ENCODE results near the gene TOM1L2. TPM values are rescaled to one million over a fixed set of nuclear protein-coding genes. Genes with fewer than 3 reads are reported as not detected.

TOM1L2 gene
- total RNA-seq, 2 donors from 2014 or later, result 47.6 to 68.7 TPM

- no peaks in the 10 kb centered on the region for H3K36me3 ChIP-seq
- TF ChIP-seq, protein P1, sequence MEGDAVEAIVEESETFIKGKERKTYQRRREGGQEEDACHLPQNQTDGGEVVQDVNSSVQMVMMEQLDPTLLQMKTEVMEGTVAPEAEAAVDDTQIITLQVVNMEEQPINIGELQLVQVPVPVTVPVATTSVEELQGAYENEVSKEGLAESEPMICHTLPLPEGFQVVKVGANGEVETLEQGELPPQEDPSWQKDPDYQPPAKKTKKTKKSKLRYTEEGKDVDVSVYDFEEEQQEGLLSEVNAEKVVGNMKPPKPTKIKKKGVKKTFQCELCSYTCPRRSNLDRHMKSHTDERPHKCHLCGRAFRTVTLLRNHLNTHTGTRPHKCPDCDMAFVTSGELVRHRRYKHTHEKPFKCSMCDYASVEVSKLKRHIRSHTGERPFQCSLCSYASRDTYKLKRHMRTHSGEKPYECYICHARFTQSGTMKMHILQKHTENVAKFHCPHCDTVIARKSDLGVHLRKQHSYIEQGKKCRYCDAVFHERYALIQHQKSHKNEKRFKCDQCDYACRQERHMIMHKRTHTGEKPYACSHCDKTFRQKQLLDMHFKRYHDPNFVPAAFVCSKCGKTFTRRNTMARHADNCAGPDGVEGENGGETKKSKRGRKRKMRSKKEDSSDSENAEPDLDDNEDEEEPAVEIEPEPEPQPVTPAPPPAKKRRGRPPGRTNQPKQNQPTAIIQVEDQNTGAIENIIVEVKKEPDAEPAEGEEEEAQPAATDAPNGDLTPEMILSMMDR (IDR thresholded peaks at IDR 0.05), result no peak
- DNase-seq, result no peak
- H3K27me3 ChIP-seq, result no peaks in the 10 kb centered on the region
- intact Hi-C loops (cut with DNase I), result no loop called here
- H3K4me1 ChIP-seq, result no peaks in the 10 kb centered on the region
- no peak overlapping the region for H3K4me3 ChIP-seq
- H3K27ac ChIP-seq, result no peak overlapping the region
- H3K9ac ChIP-seq (ENCODE audit: low read depth in 2 of 2, low read length in 2 of 2), result no peak overlapping the region
- H3K9me3 ChIP-seq, result no peaks in the 10 kb centered on the region
These were observed 37.6 kb upstream of the TOM1L2 start for GRCh38 chr17:18009609-18010420.

DNA sequence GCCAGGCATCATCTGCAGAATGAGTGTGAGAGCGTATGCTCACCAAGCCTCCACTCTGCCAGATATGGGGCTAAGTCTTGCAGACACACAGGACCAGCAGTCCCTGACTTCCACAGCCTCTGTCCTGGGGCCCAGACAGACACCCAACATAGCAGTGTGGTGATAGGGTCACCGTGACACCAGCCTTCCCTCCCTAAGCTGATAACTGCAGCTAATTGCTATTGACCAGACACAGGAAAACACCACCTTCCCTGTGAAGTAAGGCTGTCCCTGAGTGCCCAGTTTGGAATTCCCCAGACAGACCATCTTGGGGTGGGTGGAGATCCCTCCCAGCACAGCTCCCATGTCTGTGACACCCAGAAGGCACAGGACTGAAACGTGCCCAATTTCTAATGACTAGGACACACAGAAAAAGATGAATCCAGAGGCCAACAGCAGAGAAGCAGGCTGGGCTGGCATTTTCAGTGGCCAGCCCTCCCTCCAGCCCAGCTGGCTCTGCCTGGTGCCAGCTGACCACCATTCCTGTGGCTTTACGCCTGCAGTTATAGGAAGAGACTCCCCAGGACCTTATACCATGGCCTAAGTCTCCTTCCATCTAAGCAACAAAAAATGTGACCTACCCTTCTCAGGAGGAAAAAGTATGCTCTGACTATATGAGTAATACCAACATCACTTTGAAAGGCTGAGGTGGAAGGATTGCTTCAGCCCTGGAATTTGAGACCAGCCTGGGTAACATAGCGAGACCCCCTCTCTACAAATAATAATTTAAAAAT lies 36.5 kb upstream of the TOM1L2 start:
- no peaks in the 10 kb centered on the region for H3K36me3 ChIP-seq
- no peak overlapping the region for H3K4me3 ChIP-seq
- H3K9ac ChIP-seq (ENCODE audit: low read depth in 2 of 2, low read length in 2 of 2), result no peak overlapping the region
- no peaks in the 10 kb centered on the region for H3K27me3 ChIP-seq
- H3K27ac ChIP-seq, result no peak overlapping the region
- TF ChIP-seq, protein P1 (IDR thresholded peaks at IDR 0.05), result no peak
- DNase-seq, result no peak
- H3K9me3 ChIP-seq, result no peaks in the 10 kb centered on the region
- H3K4me1 ChIP-seq, result no peaks in the 10 kb centered on the region
- intact Hi-C loops (cut with DNase I), result no loop called here

DNA sequence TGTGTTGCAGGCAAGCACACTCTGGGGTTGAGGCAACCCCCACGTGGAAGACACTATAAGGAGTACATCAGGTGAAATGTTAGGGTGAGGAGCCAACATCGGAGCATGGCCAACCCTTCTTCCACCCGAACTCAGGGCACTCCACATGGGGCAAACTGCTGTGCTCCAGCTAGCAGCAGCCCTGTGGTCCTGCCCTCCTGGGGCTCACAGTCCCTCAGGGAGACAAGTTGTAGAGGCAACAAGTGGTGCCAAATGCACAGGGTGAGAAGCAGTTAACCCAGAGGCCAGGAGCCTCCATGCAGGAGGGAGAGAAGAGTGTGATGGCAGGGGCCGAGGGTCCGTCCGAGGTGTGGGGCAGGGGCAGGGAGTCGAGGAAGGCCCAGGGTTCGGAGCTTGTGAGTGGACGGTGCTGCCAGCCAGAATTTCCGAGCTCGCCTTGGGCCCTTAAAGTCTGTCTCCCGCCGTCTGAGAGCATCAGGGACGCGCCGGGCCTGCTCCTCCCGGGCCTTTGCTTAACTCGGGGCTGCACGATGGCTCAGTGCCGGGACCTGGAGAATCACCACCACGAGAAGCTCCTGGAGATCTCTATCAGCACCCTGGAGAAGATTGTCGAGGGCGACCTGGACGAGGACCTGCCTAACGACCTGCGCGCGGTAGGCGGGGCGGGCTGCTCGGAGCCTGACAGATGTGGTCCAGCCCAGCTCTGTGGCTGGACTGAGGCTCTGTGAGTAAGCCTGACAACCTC lies 34.5 kb upstream of the TOM1L2 start:
- H3K4me3 ChIP-seq, result no peak overlapping the region
- no peak overlapping the region for H3K27ac ChIP-seq
- H3K27me3 ChIP-seq, result no peaks in the 10 kb centered on the region
- intact Hi-C loops (cut with DNase I), result no loop called here
- DNase-seq, result no peak
- TF ChIP-seq, protein P1 (IDR thresholded peaks at IDR 0.05), result no peak
- no peaks in the 10 kb centered on the region for H3K36me3 ChIP-seq
- no peak overlapping the region for H3K9ac ChIP-seq (ENCODE audit: low read depth in 2 of 2, low read length in 2 of 2)
- no peaks in the 10 kb centered on the region for H3K9me3 ChIP-seq
- no peaks in the 10 kb centered on the region for H3K4me1 ChIP-seq

DNA sequence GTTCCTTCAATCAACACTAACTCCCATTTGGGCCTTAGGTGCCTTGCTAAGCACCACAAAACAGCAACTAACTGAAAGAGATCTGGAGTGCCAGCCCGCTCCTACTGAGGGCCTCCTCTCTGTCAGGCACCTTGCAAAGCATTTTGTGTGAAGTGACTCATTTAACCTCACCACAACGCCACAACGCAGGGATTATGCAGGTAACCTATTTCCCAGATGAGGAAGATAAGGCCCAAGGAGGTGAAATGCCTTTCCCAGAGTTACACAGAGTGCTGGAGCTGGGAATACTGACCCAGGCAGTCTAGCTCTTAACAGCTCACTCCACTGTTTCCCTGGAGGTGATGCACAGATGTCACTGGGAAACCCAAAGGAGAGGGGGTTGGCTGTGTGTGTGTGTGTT lies 33.3 kb upstream of the TOM1L2 start:
- Histone ChIP-seq H3K27me3 (no peaks in the 10 kb centered on the region), H3K9ac (ENCODE audit: low read depth in 2 of 2, low read length in 2 of 2) (no peak overlapping the region), H3K36me3 (no peaks in the 10 kb centered on the region), H3K27ac (no peak overlapping the region), H3K4me1 (no peaks in the 10 kb centered on the region), H3K9me3 (no peaks in the 10 kb centered on the region), H3K4me3 (no peak overlapping the region)
- DNase-seq, result no peak
- intact Hi-C loops (cut with DNase I), result no loop called here
- TF ChIP-seq, protein P1 (IDR thresholded peaks at IDR 0.05), result no peak

- Histone ChIP-seq H3K4me3 (no peak overlapping the region), H3K36me3 (no peaks in the 10 kb centered on the region), H3K4me1 (no peaks in the 10 kb centered on the region), H3K27ac (no peak overlapping the region), H3K9ac (ENCODE audit: low read depth in 2 of 2, low read length in 2 of 2) (no peak overlapping the region), H3K9me3 (no peaks in the 10 kb centered on the region), H3K27me3 (no peaks in the 10 kb centered on the region)
- TF ChIP-seq, protein P1 (IDR thresholded peaks at IDR 0.05), result no peak
- no peak for DNase-seq
- intact Hi-C loops (cut with DNase I), result no loop called here
These were observed 32.7 kb upstream of the TOM1L2 start for GRCh38 chr17:18004884-18005305.

Data from colonic mucosa (tissue), 4 donors.